Tibial nerve (tissue), 4 donors: ENCODE measurements around the gene FMN1. TPM values are rescaled to one million over a fixed set of nuclear protein-coding genes. Genes with fewer than 3 reads are reported as not detected.

Experiments used
- DNase-seq, 2 donors: peaks; one replicate each; pipeline ENCODE4 v3.0.0-alpha.2; 2019; ENCODE audit warnings: low spot score in 2 of 2
- H3K27ac ChIP-seq, 4 donors: fragments of 200-600 bp; sonication (generic) in 3 of 4; one replicate each; pipeline ENCODE4 v1.5.1; 2017 to 2019; ENCODE audit warnings: mild to moderate bottlenecking in 1 of 4
- H3K27me3 ChIP-seq, 2 donors: fragments of 200-600 bp; sonication (generic) in 1 of 2; one replicate each; pipeline versions ENCODE4 v1.5.1 to v1.6.0; 2017 to 2019
- H3K36me3 ChIP-seq, 3 donors: fragments of 200-600 bp; sonication (generic); one replicate each; pipeline ENCODE4 v1.5.1; 2018 to 2019
- H3K4me1 ChIP-seq, 4 donors: fragments of 200-600 bp; sonication (generic) in 3 of 4; one replicate each; pipeline ENCODE4 v1.5.1; 2017 to 2019
- H3K4me3 ChIP-seq, 4 donors: fragments of 200-600 bp; sonication (generic) in 3 of 4; one replicate each; pipeline ENCODE4 v1.5.1; 2017 to 2019; ENCODE audit warnings: mild to moderate bottlenecking in 1 of 4, moderate library complexity in 1 of 4
- H3K9me3 ChIP-seq, 4 donors: fragments of 200-600 bp; sonication (generic) in 3 of 4; one replicate each; pipeline ENCODE4 v1.5.1; 2017 to 2019
- CTCF ChIP-seq, 5 experiments: fragments of 200-600 bp in 3 of 5; fragments of 450-650 bp in 2 of 5; sonication (generic) in 3 of 5; IDR thresholded peaks; one replicate each; pipeline ENCODE4 v1.5.1; 2016 to 2019; ENCODE audit warnings: antibody characterized with exemption in 5 of 5, mild to moderate bottlenecking in 3 of 5, moderate library complexity in 2 of 5
- EP300 ChIP-seq, 2 donors: sonication (generic); formaldehyde crosslinking; IDR thresholded peaks; one replicate each; pipeline ENCODE4 v1.6.1; 2017; ENCODE audit warnings: antibody characterized with exemption in 2 of 2, mild to moderate bottlenecking in 1 of 2
- POLR2A ChIP-seq, 2 donors: fragments of 450-650 bp; IDR thresholded peaks; one replicate each; pipeline ENCODE4 v1.6.1; 2017; ENCODE audit warnings: antibody characterized with exemption in 2 of 2, mild to moderate bottlenecking in 2 of 2, moderate library complexity in 2 of 2
- WGBS, 2 donors: methylation state at CpG; one replicate each; pipeline ENCODE4 v1.1.5; 2018; 5-methylcytosine and 5-hydroxymethylcytosine counted together
- total RNA-seq, 4 donors: library from RNA; depleted of rRNA; stranded (reverse); fragments of >200 nt; gene quantifications; one replicate each; pipeline ENCODE4 v1.1.0, GENCODE V29; 2016

Gene FMN1
- total RNA-seq, 4 donors from 2014 or later: 15.1 to 62.1 (median 20.7) TPM

GRCh38 chr15:33135355-33135781 is 59.1 kb downstream of the FMN1 start:
- no peak for DNase-seq
- H3K9me3 ChIP-seq: no peaks in the 10 kb centered on the region
- no peaks in the 10 kb centered on the region for H3K27me3 ChIP-seq
- H3K36me3 ChIP-seq: no peaks in the 10 kb centered on the region
- TF ChIP-seq EP300 (IDR thresholded peaks at IDR 0.05) (no peak), CTCF (IDR thresholded peaks at IDR 0.05) (no peak), POLR2A (IDR thresholded peaks at IDR 0.05) (no peak)
- peaks cover 0 to 13% (median 0%) of the 10 kb centered on the region in 4 donors for H3K4me1 ChIP-seq
- H3K4me3 ChIP-seq: no peak overlapping the region
- no peak overlapping the region for H3K27ac ChIP-seq
- 39 to 48% methylated on average over 5 of the region's 5 CpGs for WGBS, 2 donors

GRCh38 chr15:33132722-33133345 is 61.7 kb downstream of the FMN1 start:
- TF ChIP-seq POLR2A (IDR thresholded peaks at IDR 0.05) (no peak), CTCF (IDR thresholded peaks at IDR 0.05) (peak; percentile 16 to 59 (median 36))
- WGBS, 2 donors: 62 to 68% methylated on average over 3 of the region's 3 CpGs
- DNase-seq: no peak

GRCh38 chr15:33132233-33132580 is 62.3 kb downstream of the FMN1 start:
- Histone ChIP-seq H3K27ac (no peak overlapping the region), H3K4me3 (no peak overlapping the region), H3K4me1 (peaks cover 0 to 13% (median 0%) of the 10 kb centered on the region in 4 donors), H3K9me3 (no peaks in the 10 kb centered on the region), H3K27me3 (no peaks in the 10 kb centered on the region), H3K36me3 (no peaks in the 10 kb centered on the region)
- TF ChIP-seq CTCF (IDR thresholded peaks at IDR 0.05) (no peak), POLR2A (IDR thresholded peaks at IDR 0.05) (no peak), EP300 (IDR thresholded peaks at IDR 0.05) (no peak)
- WGBS, 2 donors: 46 to 52% methylated on average over 3 of the region's 3 CpGs
- no peak for DNase-seq

More at GRCh38 chr15:33132722-33133345, 61.7 kb downstream of the FMN1 start:
- Histone ChIP-seq H3K9me3 (no peaks in the 10 kb centered on the region), H3K27me3 (no peaks in the 10 kb centered on the region), H3K4me3 (no peak overlapping the region), H3K36me3 (no peaks in the 10 kb centered on the region), H3K27ac (no peak overlapping the region), H3K4me1 (peaks cover 0 to 13% (median 0%) of the 10 kb centered on the region in 4 donors)

- TF ChIP-seq CTCF (IDR thresholded peaks at IDR 0.05): no peak
- TF ChIP-seq EP300 (IDR thresholded peaks at IDR 0.05): no peak
- no peak for TF ChIP-seq POLR2A (IDR thresholded peaks at IDR 0.05)
- no peaks in the 10 kb centered on the region for H3K36me3 ChIP-seq
- no peaks in the 10 kb centered on the region for H3K9me3 ChIP-seq
- WGBS, 2 donors: 50 to 57% methylated on average over 4 of the region's 4 CpGs
- DNase-seq: no peak
- H3K27me3 ChIP-seq: no peaks in the 10 kb centered on the region
- H3K4me3 ChIP-seq: no peak overlapping the region
- H3K4me1 ChIP-seq: peaks cover 0 to 17% (median 0%) of the 10 kb centered on the region in 4 donors
- no peak overlapping the region for H3K27ac ChIP-seq
These were observed 62.8 kb downstream of the FMN1 start for GRCh38 chr15:33131552-33132232.

- H3K4me1 ChIP-seq: peaks cover 0 to 8% (median 0%) of the 10 kb centered on the region in 4 donors
- DNase-seq: peak; percentile 44 to 71
- H3K36me3 ChIP-seq: no peaks in the 10 kb centered on the region
- H3K4me3 ChIP-seq: no peak overlapping the region
- no peak overlapping the region for H3K27ac ChIP-seq
- 20 to 21% methylated on average over 13 of the region's 13 CpGs for WGBS, 2 donors
- no peaks in the 10 kb centered on the region for H3K9me3 ChIP-seq
- no peak for TF ChIP-seq CTCF (IDR thresholded peaks at IDR 0.05)
- peak in 1 of 2 donors; percentile 52 for TF ChIP-seq EP300 (IDR thresholded peaks at IDR 0.05)
- TF ChIP-seq POLR2A (IDR thresholded peaks at IDR 0.05): no peak
- H3K27me3 ChIP-seq: no peaks in the 10 kb centered on the region
These were observed 67.8 kb downstream of the FMN1 start for GRCh38 chr15:33126559-33127290.
